IPS-18c (cell line): Measurements from ENCODE around the gene KIF26A.

ENCODE experiments used
- H3K4me3 ChIP-seq: 2 replicates; pipeline ENCODE4 v1.7.0; 2013; ENCODE audit warnings: low read depth, mild to moderate bottlenecking, low read length, moderate library complexity; ENCODE audit not compliant: insufficient read depth
- H3K9me3 ChIP-seq: one replicate; pipeline ENCODE4 v1.6.1; 2013; ENCODE audit warnings: mild to moderate bottlenecking, low read length, moderate library complexity; ENCODE audit not compliant: control insufficient read depth, insufficient read depth

KIF26A gene

GRCh38 chr14:104135121-104135903, 3.1 kb upstream of the KIF26A start:
- Histone ChIP-seq H3K9me3 (peaks cover 2% of the 10 kb centered on the region), H3K4me3 (peak overlapping the region; percentile 46)

GRCh38 chr14:104135904-104136471, 2.4 kb upstream of the KIF26A start:
- Histone ChIP-seq H3K4me3 (peak overlapping the region; percentile 49), H3K9me3 (peaks cover 2% of the 10 kb centered on the region)

- Histone ChIP-seq H3K4me3 (peak overlapping the region; percentile 49), H3K9me3 (peaks cover 2% of the 10 kb centered on the region)
Observed at GRCh38 chr14:104136472-104137296, 1.7 kb upstream of the KIF26A start.

- Histone ChIP-seq H3K4me3 (peak overlapping the region; percentile 62), H3K9me3 (peaks cover 5% of the 10 kb centered on the region)
Observed at GRCh38 chr14:104137297-104138097, 890 bp upstream of the KIF26A start.

GRCh38 chr14:104138718-104139459, 502 bp downstream of the KIF26A start:
- Histone ChIP-seq H3K9me3 (peaks cover 5% of the 10 kb centered on the region), H3K4me3 (peak overlapping the region; percentile 62)

GRCh38 chr14:104139460-104140212, 1.2 kb downstream of the KIF26A start:
- H3K4me3 ChIP-seq, result peak overlapping the region; percentile 62
- H3K9me3 ChIP-seq, result peaks cover 5% of the 10 kb centered on the region

GRCh38 chr14:104140213-104140462, 1.8 kb downstream of the KIF26A start:
- Histone ChIP-seq H3K4me3 (no peak overlapping the region), H3K9me3 (peaks cover 5% of the 10 kb centered on the region)

- Histone ChIP-seq H3K4me3 (no peak overlapping the region; the same call in 1 of the 2 replicates), H3K9me3 (peaks cover 5% of the 10 kb centered on the region)
Observed at GRCh38 chr14:104140463-104141331, 2.3 kb downstream of the KIF26A start.

- H3K4me3 ChIP-seq, result no peak overlapping the region
- peaks cover 5% of the 10 kb centered on the region for H3K9me3 ChIP-seq
Observed at GRCh38 chr14:104141621-104142091, 3.3 kb downstream of the KIF26A start.

- H3K9me3 ChIP-seq, result peaks cover 5% of the 10 kb centered on the region
- no peak overlapping the region for H3K4me3 ChIP-seq
Observed at GRCh38 chr14:104142136-104142945, 4.0 kb downstream of the KIF26A start.

- H3K4me3 ChIP-seq, result no peak overlapping the region
- peaks cover 5% of the 10 kb centered on the region for H3K9me3 ChIP-seq
Observed at GRCh38 chr14:104142946-104143470, 4.6 kb downstream of the KIF26A start.

- H3K9me3 ChIP-seq, result peaks cover 3% of the 10 kb centered on the region
Observed at GRCh38 chr14:104143521-104144452, 5.4 kb downstream of the KIF26A start.

GRCh38 chr14:104144453-104144790, 6.0 kb downstream of the KIF26A start:
- no peak overlapping the region for H3K4me3 ChIP-seq
- H3K9me3 ChIP-seq, result peaks cover 3% of the 10 kb centered on the region

More at GRCh38 chr14:104143521-104144452, 5.4 kb downstream of the KIF26A start:
- no peak overlapping the region for H3K4me3 ChIP-seq
